Left renal pelvis (tissue), 4 donors: ENCODE results near the gene KRTAP2-2. TPM values are rescaled to one million over a fixed set of nuclear protein-coding genes. Genes with fewer than 3 reads are reported as not detected.
"Not testable (repeated sequence)": the region's sequence is repeated elsewhere in the genome, so short reads cannot be mapped to it uniquely, and the experiment has no call there.

Experiments used
- DNase-seq, 4 donors: peaks; one replicate each; pipeline ENCODE4 v3.0.0-alpha.2; 2013; ENCODE audit warnings: low read depth in 4 of 4, low spot score in 3 of 4
- polyA plus RNA-seq, 4 donors: library from polyadenylated mRNA; unstranded; fragments of 120-200 nt; gene quantifications; one replicate each; pipeline ENCODE4 v1.2.1, GENCODE V29; 2013; ENCODE audit not compliant: insufficient read length in 4 of 4

Gene KRTAP2-2
- not detected for polyA plus RNA-seq

GRCh38 chr17:41055130-41055529, at the start of gene KRTAP2-2:
Gene KRTAP2-2, minus strand, starts transcription at chr17:41055230. Its CDS starts 19 bp downstream, at chr17:41055211.
- DNase-seq: not testable (repeated sequence)

GRCh38 chr17:41104386-41105038, 49.5 kb upstream of the KRTAP2-2 start:
- not testable (repeated sequence) for DNase-seq

GRCh38 chr17:41103896-41104295, 48.9 kb upstream of the KRTAP2-2 start:
- DNase-seq: no peak

GRCh38 chr17:41101586-41102259, 46.7 kb upstream of the KRTAP2-2 start, which contains the start of gene KRTAP4-16:
Gene KRTAP4-16, minus strand, starts transcription at chr17:41102209. Its CDS starts 0 bp downstream, at chr17:41102209.
- DNase-seq: no peak

- DNase-seq: not testable (repeated sequence)
Observed at GRCh38 chr17:41099682-41100480, 44.9 kb upstream of the KRTAP2-2 start.

GRCh38 chr17:41098481-41098880, 43.5 kb upstream of the KRTAP2-2 start:
- DNase-seq: no peak

GRCh38 chr17:41098042-41098441, 43.0 kb upstream of the KRTAP2-2 start, which contains the start of gene KRTAP4-8:
Gene KRTAP4-8, minus strand, starts transcription at chr17:41098142. Its CDS starts 58 bp downstream, at chr17:41098084.
- no peak for DNase-seq

GRCh38 chr17:41096055-41096454, 41.0 kb upstream of the KRTAP2-2 start:
- no peak for DNase-seq

GRCh38 chr17:41088760-41089352, 33.8 kb upstream of the KRTAP2-2 start:
- not testable (repeated sequence) for DNase-seq

- not testable (repeated sequence) for DNase-seq
Observed at GRCh38 chr17:41084100-41084856, 29.2 kb upstream of the KRTAP2-2 start, which contains the start of gene KRTAP4-7. Gene KRTAP4-7, plus strand, starts transcription at chr17:41084150. Its CDS starts 57 bp downstream, at chr17:41084207.

- not testable (repeated sequence) for DNase-seq
Observed at GRCh38 chr17:41083427-41083826, 28.4 kb upstream of the KRTAP2-2 start.

GRCh38 chr17:41082626-41083025, 27.6 kb upstream of the KRTAP2-2 start:
- DNase-seq: no peak

GRCh38 chr17:41076788-41077187, 21.8 kb upstream of the KRTAP2-2 start:
- DNase-seq: no peak

GRCh38 chr17:41073676-41074075, 18.6 kb upstream of the KRTAP2-2 start:
- DNase-seq: no peak

- no peak for DNase-seq
Observed at GRCh38 chr17:41071606-41072360, 16.8 kb upstream of the KRTAP2-2 start.

GRCh38 chr17:41069031-41069430, 14.0 kb upstream of the KRTAP2-2 start:
- no peak for DNase-seq

- DNase-seq: no peak
Observed at GRCh38 chr17:41067281-41067680, 12.3 kb upstream of the KRTAP2-2 start.

GRCh38 chr17:41065829-41066624, 11.0 kb upstream of the KRTAP2-2 start, which contains the start of gene KRTAP2-4:
Gene KRTAP2-4, minus strand, starts transcription at chr17:41065879. Its CDS starts 34 bp downstream, at chr17:41065845.
- DNase-seq: no peak
